ENCODE results near the gene VEPH1. TPM values are rescaled to one million over a fixed set of nuclear protein-coding genes. Genes with fewer than 3 reads are reported as not detected.

VEPH1 gene
- total and polyA plus RNA-seq, 9 of the 15 experiments (the other 6 are each of a cell fraction or from before 2014, with no cell fraction given): 4.5 to 15.6 (median 5.8) TPM

GRCh38 chr3:157279237-157279636 lies 224.0 kb downstream of the VEPH1 start (continued):
- TF ChIP-seq PHF21A (IDR thresholded peaks at IDR 0.05; ENCODE audit: borderline replicate concordance, low read depth): no peak
- no peak for TF ChIP-seq STAG1 (CRISPR knock-in tag; IDR thresholded peaks at IDR 0.05; ENCODE audit: borderline replicate concordance)
- no peak for TF ChIP-seq ZNF449 (CRISPR knock-in tag; IDR thresholded peaks at IDR 0.05)
- TF ChIP-seq SETDB1 (IDR thresholded peaks at IDR 0.05; ENCODE audit: low read length): no peak
- TF ChIP-seq TSC22D4 (tag; IDR thresholded peaks at IDR 0.05): no peak
- TF ChIP-seq ZNF79 (CRISPR knock-in tag; IDR thresholded peaks at IDR 0.05; ENCODE audit: low read depth): no peak
- TF ChIP-seq ZFP36 (IDR thresholded peaks at IDR 0.05; ENCODE audit: low read depth, low read length, partially characterized antibody): no peak
- peak; percentile 70 for TF ChIP-seq ARID1B (IDR thresholded peaks at IDR 0.05)
- no peak for TF ChIP-seq U2AF2 (optimal IDR thresholded peaks at IDR 0.05; ENCODE audit: low read depth, low read length)
- no peak for TF ChIP-seq RFX7 (CRISPR knock-in tag; IDR thresholded peaks at IDR 0.05)
- peak in 1 of 2 experiments; percentile 7; a peak in 1 of 4 replicates for TF ChIP-seq RCOR1 (IDR thresholded peaks at IDR 0.05; ENCODE audit: borderline replicate concordance in 1 of 2, low read depth in 2 of 2, low read length in 2 of 2)
- no peak for TF ChIP-seq TOE1 (IDR thresholded peaks at IDR 0.05; ENCODE audit: borderline replicate concordance)
- TF ChIP-seq TOE1 (CRISPR knock-in tag; IDR thresholded peaks at IDR 0.05; ENCODE audit: borderline replicate concordance, low read depth): no peak
- TF ChIP-seq HDAC2 (IDR thresholded peaks at IDR 0.05): no peak
- TF ChIP-seq NONO (IDR thresholded peaks at IDR 0.05; ENCODE audit: low read depth in 2 of 2, low read length in 1 of 2): no peak
- TF ChIP-seq ASH1L (IDR thresholded peaks at IDR 0.05; ENCODE audit: borderline replicate concordance, low read depth, partially characterized antibody): no peak
- no peak for TF ChIP-seq BACH1 (tag; IDR thresholded peaks at IDR 0.05)
- TF ChIP-seq ZNF24 (IDR thresholded peaks at IDR 0.05): no peak
- peak in 1 of 3 experiments; percentile 37; a peak in 1 of 6 replicates for TF ChIP-seq ZBTB11 (CRISPR knock-in tag; IDR thresholded peaks at IDR 0.05)
- 0 out of 2 replicates have a peak, but pooled peaks have one; percentile 5 for TF ChIP-seq CBFA2T3 (IDR thresholded peaks at IDR 0.05)
- TF ChIP-seq ZNF184 (CRISPR knock-in tag; IDR thresholded peaks at IDR 0.05): no peak
- TF ChIP-seq JUND (IDR thresholded peaks at IDR 0.05; ENCODE audit: borderline replicate concordance, low read depth, low read length): peak; percentile 75; the same call in 1 of the 2 replicates
- TF ChIP-seq JUND (tag; IDR thresholded peaks at IDR 0.05; ENCODE audit: borderline replicate concordance, low read depth, low read length): peak; percentile 73; the same call in 2 of the 3 replicates
- no peak for TF ChIP-seq CCNT2 (IDR thresholded peaks at IDR 0.05; ENCODE audit: borderline replicate concordance, extremely low read depth, insufficient read length, low read depth, low read length)
- TF ChIP-seq EP400 (IDR thresholded peaks at IDR 0.05): no peak
